ENCODE data around the gene PLXDC2.

GRCh38 chr10:20089879-20090278 lies 273.6 kb downstream of the PLXDC2 start:
- TF ChIP-seq CTCF (IDR thresholded peaks at IDR 0.05) = no peak
- TF ChIP-seq EZH2 (IDR thresholded peaks at IDR 0.05; ENCODE audit: borderline replicate concordance, insufficient read depth, low read depth, low read length, poor library complexity, severe bottlenecking) = no peak

All from B cell (primary cell).